GM18907 (cell line): ENCODE measurements around the gene ABHD15.

ENCODE experiments used
- ATAC-seq: cut with Tn5 transposase; IDR thresholded peaks from one replicate; pipeline ENCODE4 v1.9.1; 2021; ENCODE audit warnings: mild to moderate bottlenecking, moderate library complexity; ENCODE audit not compliant: unreplicated experiment

The ABHD15 gene

GRCh38 chr17:29583324-29584248 lies 16.7 kb upstream of the ABHD15 start:
- ATAC-seq = no peak

DNA sequence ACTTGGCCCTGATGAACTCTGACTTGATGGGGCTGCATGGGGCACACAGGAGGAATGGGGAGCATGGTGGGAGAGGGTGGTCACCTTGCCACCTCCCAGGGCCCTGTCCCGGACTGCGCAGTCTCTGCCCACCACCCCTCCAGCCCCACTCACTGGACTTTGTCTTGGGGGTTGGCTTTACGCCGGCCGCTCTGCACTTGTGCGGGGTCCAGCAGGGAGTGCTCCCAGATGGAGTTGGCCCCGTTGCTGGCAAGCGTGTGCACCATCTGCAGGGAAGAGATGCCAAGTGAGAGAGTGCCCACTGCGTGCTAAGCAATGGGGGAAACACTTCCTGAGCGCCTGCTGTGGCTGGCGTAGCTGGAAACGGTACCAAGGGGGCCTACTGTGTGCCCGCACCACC lies 15.9 kb upstream of the ABHD15 start:
- ATAC-seq = no peak

DNA sequence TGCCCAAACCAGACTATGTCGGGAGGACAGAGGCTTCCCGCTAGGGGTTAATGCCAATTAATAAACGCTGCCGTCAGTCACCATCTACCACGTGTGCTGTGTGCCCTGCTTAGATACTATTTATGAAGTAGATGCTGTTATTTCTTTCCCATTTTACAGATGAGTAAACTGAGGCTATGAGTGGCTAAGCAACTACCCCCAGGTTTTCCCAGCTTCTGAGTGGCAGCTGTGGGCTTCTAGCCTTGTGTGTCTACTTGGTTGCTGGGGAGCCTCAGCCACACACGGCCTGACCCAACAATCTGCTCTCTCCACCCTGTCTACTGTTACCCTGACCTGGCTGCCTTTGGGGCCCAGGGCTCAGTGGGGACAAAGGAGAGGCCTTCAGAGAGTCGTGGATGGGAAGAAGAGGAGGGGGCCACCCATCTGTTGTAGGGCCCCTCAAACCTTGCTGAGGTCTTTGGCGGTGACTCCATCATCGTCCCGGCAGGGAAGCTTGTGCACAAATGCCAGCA lies 15.5 kb upstream of the ABHD15 start:
- no peak for ATAC-seq

- no peak for ATAC-seq
These were observed 14.9 kb upstream of the ABHD15 start for GRCh38 chr17:29581583-29582253.

DNA sequence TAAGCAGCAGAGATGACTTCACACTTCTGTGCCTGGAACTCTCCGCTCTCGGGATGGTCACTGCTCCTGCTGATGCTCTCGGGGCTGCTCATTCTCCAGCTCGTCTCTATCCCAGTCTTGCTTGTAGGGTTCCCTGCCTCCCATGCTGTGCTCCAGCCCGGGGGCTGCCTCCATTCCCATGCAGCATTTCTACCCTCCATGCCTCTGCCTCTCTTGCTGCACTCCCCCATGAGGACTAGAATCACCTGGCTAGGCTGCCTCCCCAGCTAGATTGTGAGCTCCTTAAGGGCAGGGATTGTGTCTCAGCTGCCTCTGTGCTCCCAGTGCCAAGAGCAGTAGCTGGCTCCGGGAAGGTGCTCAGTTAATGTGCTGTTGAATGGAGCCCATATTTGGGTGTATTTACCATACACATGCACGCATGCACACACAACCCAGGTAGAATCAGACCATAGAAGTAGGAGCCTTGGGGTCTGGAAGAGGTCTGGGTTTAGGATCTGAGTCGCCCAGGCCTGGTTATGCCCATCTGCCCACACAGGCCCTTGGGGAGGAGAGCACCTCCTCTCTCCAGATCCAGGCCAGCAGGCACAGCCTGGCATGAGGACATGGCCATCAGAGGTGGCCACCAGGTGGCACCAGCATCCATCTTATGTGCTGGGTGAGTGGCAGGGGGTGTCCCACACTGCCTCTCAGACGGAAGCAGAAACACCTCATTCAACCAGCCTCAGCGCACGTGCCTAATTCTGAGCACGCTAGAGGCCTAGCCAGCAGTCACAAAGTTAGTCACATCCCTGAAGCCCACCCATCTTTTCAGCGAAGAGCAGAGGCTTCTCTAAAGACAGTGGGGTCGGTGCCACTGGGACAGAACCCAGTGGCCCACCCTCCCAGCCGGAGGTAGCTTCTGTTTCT lies 13.3 kb upstream of the ABHD15 start:
- ATAC-seq = peak; percentile 70

- no peak for ATAC-seq
These were observed 12.0 kb upstream of the ABHD15 start for GRCh38 chr17:29578626-29579485.

DNA sequence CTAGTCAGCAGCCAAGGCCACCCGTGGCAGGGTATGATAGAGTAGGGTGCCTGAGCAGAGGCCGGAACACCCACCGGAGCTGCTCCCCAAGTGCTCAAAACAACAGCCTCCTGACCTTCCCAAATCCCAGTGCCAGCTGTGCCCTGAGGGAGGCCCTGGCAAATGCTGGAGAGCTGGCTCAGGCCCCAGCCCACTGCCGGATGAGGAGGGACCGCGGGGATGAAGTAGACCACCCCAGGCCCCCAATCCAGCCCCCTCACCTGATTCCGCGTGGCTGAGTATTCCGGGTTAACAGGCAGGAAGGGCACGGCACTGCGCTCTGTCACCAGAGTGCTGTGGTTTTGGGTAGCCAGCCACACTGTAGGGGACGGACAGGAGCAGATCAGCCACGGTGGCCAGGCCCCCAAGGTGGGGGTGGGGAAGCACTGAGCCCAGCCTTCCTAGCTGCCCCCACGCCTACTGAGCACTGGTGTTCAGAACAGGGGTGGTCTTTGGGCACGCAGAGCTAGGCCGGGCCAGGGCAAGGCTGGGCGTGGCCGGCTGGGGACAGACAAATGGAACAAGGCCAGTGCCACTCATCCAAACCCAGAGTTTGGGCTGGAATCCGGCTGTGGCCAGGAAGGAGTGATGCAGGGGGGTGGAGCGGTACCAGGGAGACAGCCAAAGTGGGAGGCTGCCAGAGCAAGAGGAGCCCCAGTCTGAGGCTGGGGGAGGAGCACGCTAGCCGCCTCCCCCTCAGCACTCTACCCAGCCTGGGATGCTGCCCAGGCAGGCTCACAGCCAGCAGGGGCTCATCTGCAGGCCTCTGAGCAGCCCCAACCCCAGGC lies 10.8 kb upstream of the ABHD15 start:
- no peak for ATAC-seq

GRCh38 chr17:29577001-29577370 lies 10.1 kb upstream of the ABHD15 start:
- ATAC-seq = no peak

- no peak for ATAC-seq
These were observed 9.6 kb upstream of the ABHD15 start for GRCh38 chr17:29576214-29577000.

DNA sequence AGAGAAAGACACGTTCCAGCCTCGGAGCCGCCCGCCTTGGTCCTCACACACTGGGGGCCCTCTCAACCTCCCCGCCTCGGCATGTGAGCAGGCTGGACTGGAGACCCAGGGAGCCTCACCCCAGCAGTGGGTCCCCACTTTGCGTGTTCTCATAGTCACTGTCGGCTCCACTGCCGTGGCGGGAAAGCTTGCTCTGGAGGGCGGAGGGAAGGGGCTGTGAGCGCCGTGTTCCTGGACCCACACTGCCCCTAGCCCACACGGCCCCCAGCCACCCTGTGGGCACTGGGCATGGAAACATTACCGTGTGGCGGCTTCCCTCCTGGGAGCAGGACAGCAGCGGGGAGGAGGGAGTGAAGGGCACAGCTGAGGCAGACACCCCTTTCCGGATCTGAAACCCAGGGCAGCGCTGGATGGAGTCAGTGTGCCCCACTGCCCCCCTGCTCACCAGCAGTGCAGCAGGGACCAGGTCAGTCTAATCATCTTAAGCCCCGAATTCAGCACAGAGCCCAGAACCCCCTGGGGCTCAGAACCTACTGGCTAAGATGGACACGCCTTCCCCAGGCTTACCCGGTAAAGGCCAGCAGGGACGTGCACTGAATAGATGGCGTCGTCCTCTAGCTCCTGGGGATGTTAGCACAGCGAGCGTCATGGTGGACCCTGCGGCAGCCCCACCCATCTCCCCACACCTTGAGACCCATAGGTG lies 8.8 kb upstream of the ABHD15 start:
- ATAC-seq = no peak

DNA sequence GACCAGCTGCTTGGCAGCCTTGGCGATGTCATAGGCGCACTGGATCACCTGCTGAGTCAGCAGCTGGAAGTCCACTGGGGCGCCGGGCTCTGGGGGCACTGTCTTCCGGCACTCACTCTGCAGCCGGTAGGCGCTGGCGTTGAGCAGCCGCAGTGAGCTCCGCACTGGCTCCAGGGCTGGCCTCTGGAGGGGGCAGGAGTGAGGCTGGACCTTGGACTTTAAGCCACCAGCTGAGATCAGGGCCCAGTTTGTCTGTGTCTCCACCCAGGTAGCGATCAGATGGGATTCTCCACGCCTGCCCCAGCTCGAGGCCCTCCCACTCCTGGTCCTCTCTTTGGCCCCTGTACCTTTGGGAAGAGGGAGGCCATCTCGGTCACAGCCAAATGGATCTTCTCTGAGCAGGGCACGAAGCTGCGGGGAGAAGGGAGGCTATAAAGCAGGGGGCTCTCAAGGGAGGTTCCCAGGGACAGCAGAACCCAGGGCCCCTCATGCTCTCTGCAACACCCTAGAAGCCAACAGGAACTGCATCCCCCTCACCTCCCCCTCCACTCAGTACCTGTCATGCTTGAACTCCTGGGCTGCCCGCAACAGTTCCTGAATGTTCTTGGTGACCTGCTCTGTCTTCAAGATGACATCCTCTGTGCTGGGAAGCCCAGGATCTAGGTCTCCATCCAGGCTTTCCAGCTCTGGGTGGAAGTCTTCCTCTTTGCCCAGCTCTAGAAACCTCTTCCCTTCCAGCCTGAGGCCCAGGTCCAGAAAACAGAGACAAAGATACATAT lies 8.1 kb upstream of the ABHD15 start:
- no peak for ATAC-seq

DNA sequence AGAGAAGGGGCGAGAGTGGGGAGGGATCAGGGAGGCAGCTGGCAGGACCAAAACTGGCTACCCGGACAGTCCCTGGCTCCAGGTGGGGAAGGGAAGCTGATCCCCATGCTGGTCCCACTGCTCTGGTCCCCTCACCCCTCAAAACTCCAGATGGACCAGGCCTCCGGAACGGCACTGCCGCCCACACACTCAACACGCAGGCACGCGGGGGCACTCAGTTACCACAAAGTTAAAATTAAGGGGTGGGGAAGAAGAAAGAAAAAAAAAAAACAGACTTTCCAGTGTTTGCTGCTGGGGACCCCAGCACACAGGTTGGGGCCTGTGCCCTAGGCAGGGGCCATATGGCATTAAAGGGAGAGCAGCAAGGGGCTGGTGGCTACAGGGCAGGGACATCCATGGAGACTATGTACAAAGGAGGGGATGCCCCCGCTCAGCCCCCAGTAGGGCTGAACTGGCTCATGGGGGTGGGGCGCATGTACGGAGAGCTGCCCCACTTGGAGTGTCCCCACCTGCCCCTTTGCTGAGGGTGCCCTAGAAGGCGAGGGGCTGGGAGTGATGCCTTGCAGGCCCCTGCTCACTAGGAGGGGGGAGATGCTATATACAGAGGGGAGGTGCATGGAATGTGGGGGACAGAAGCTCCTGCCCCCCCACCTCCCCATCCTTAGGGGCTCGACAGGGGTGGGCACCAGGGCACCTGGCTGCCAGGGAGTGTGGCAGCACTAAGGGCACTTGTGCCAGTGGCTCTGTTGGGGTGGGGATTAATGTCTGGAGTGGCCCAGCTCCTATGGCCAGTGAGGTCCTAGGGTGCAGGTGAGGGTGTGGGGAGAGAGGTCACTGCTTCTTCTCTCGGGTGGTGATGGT lies 7.3 kb upstream of the ABHD15 start:
- no peak for ATAC-seq

DNA sequence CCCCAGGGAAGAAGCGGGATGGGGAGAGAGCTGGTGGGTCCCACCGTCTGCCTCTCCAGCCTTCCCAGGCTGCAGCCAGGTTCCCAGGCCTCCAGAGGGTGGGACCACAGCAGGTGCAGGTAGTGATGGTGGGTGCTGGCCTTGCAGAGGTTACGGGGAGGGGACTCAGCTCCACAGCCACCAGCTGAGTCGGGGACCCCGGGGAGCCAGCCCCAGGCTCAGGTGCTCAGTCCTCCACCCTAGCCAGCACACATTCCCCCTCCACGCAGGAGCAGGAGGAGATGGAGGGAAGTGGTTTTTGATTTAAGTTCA lies 6.7 kb upstream of the ABHD15 start:
- no peak for ATAC-seq

GRCh38 chr17:29572691-29573557 lies 6.1 kb upstream of the ABHD15 start:
- no peak for ATAC-seq

DNA sequence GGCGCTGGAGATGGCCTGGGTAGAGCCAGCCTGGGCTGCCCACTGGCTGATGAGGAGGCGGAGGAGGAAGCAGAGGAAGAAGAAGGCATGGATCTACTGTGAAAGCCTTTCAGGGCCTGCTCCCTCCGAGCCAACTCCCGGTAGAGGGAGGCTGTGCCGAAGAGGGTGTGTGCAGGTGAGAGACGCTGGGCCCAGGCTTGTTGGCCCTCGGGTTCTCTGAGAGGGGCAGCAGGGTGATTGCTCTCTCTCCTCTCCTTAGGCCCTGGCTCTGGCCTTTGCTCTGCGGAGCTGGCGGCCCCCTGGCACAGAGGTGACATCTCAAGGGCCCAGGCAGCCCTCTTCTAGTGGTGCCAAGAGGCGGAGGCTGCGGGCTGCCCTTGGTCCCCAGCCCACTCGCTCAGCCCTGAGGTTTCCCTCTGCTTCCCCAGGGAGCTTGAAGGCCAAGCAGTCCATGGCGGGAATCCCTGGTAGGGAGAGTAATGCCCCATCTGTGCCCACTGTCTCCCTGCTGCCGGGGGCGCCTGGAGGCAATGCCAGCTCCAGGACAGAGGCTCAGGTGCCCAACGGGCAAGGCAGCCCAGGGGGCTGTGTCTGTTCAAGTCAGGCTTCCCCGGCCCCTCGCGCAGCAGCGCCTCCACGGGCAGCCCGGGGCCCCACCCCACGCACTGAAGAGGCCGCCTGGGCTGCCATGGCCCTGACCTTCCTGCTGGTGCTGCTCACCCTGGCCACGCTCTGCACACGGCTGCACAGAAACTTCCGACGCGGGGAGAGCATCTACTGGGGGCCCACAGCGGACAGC lies 5.2 kb upstream of the ABHD15 start:
- ATAC-seq = no peak
